Measurements from ENCODE around the gene DHTKD1. TPM values are rescaled to one million over a fixed set of nuclear protein-coding genes. Genes with fewer than 3 reads are reported as not detected.

Gene DHTKD1
- total RNA-seq, 1 donor from 2014 or later, result 39.6 TPM

DNA sequence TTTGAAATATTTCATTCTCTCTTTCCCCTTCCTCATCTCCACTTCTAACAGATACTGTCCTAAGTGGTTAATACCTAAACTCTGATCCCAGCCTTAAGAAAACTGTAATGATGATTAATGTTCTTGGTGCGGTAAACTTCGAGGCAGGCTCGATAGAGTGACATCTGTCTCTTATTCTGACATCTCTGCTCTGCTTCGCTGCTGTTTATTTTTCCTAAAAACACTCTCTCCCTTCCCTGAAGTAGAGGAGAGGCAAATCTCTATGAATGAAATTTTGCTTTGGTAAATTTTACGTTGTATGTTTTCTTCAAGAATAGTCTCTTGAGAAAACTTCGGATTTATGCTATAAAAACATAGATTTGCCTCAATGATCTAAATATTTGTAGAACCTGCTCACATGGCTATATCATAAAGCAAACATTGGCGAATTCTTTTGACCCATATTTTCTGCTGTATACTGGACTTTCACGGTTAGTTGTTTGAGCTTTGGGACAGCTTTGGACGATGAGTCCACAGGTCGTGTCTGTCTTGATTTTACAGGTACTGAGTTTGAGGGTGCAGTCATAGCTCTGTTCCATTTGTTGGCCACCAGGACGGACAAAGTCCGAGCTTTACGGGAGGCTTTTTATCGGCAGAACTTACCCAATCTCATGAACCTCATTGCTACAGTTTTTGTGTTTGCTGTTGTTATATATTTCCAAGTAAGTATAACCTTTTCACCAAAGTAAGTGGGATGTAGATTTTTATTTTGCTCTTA, 87.8 kb downstream of the DHTKD1 start:
- Mint-ChIP-seq H3K27me3 (ENCODE audit: unreplicated experiment) (peaks cover 3% of the 10 kb centered on the region), H3K36me3 (ENCODE audit: unreplicated experiment) (no peaks in the 10 kb centered on the region), H3K4me3 (ENCODE audit: unreplicated experiment) (no peak overlapping the region), H3K27ac (ENCODE audit: unreplicated experiment) (no peak overlapping the region), H3K9me3 (ENCODE audit: unreplicated experiment) (no peaks in the 10 kb centered on the region), H3K4me1 (ENCODE audit: low read depth, unreplicated experiment) (no peaks in the 10 kb centered on the region)
- DNase-seq, result no peak
- TF ChIP-seq, protein P1, sequence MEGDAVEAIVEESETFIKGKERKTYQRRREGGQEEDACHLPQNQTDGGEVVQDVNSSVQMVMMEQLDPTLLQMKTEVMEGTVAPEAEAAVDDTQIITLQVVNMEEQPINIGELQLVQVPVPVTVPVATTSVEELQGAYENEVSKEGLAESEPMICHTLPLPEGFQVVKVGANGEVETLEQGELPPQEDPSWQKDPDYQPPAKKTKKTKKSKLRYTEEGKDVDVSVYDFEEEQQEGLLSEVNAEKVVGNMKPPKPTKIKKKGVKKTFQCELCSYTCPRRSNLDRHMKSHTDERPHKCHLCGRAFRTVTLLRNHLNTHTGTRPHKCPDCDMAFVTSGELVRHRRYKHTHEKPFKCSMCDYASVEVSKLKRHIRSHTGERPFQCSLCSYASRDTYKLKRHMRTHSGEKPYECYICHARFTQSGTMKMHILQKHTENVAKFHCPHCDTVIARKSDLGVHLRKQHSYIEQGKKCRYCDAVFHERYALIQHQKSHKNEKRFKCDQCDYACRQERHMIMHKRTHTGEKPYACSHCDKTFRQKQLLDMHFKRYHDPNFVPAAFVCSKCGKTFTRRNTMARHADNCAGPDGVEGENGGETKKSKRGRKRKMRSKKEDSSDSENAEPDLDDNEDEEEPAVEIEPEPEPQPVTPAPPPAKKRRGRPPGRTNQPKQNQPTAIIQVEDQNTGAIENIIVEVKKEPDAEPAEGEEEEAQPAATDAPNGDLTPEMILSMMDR (IDR thresholded peaks at IDR 0.05; ENCODE audit: partially characterized antibody, unreplicated experiment), result no peak

- no peak overlapping the region for H3K4me3 Mint-ChIP-seq (ENCODE audit: unreplicated experiment)
- H3K9me3 Mint-ChIP-seq (ENCODE audit: unreplicated experiment), result no peaks in the 10 kb centered on the region
- TF ChIP-seq, protein P1 (IDR thresholded peaks at IDR 0.05; ENCODE audit: partially characterized antibody, unreplicated experiment), result no peak
- no peak overlapping the region for H3K27ac Mint-ChIP-seq (ENCODE audit: unreplicated experiment)
- H3K36me3 Mint-ChIP-seq (ENCODE audit: unreplicated experiment), result no peaks in the 10 kb centered on the region
- no peak for DNase-seq
- peaks cover under 1% of the 10 kb centered on the region for H3K27me3 Mint-ChIP-seq (ENCODE audit: unreplicated experiment)
- H3K4me1 Mint-ChIP-seq (ENCODE audit: low read depth, unreplicated experiment), result no peaks in the 10 kb centered on the region
Measured at GRCh38 chr10:12158111-12158510, 89.4 kb downstream of the DHTKD1 start.

GRCh38 chr10:12160664-12161063, 91.9 kb downstream of the DHTKD1 start:
- H3K27ac Mint-ChIP-seq (ENCODE audit: unreplicated experiment), result no peak overlapping the region

DNA sequence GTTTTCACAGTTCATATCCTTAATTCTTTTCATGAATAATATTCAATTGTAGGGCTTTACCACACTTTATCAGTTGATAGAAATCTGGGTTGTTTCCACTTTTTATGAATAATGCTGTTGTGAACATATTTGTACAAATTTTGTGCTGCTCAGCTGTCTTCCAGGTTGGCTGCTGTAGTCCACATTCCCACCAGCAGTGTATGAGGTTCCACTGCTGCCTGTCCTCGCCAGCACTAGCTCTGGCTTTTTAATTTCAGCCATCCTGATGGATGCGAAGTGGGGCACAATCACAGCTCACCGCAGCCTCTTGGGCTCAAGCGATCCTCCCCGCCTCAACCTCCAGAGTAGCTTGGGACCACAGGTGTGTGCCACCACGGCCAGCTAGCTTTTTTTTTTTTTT, 94.2 kb downstream of the DHTKD1 start:
- Mint-ChIP-seq H3K27ac (ENCODE audit: unreplicated experiment) (no peak overlapping the region), H3K27me3 (ENCODE audit: unreplicated experiment) (no peaks in the 10 kb centered on the region), H3K9me3 (ENCODE audit: unreplicated experiment) (no peaks in the 10 kb centered on the region), H3K4me3 (ENCODE audit: unreplicated experiment) (no peak overlapping the region), H3K36me3 (ENCODE audit: unreplicated experiment) (no peaks in the 10 kb centered on the region), H3K4me1 (ENCODE audit: low read depth, unreplicated experiment) (no peaks in the 10 kb centered on the region)
- TF ChIP-seq, protein P1 (IDR thresholded peaks at IDR 0.05; ENCODE audit: partially characterized antibody, unreplicated experiment), result no peak
- no peak for DNase-seq

More at GRCh38 chr10:12160664-12161063, 91.9 kb downstream of the DHTKD1 start:
- Mint-ChIP-seq H3K36me3 (ENCODE audit: unreplicated experiment) (no peaks in the 10 kb centered on the region), H3K4me1 (ENCODE audit: low read depth, unreplicated experiment) (no peaks in the 10 kb centered on the region), H3K4me3 (ENCODE audit: unreplicated experiment) (no peak overlapping the region), H3K9me3 (ENCODE audit: unreplicated experiment) (no peaks in the 10 kb centered on the region), H3K27me3 (ENCODE audit: unreplicated experiment) (no peaks in the 10 kb centered on the region)
- TF ChIP-seq, protein P1 (IDR thresholded peaks at IDR 0.05; ENCODE audit: partially characterized antibody, unreplicated experiment), result no peak
- no peak for DNase-seq

DNA sequence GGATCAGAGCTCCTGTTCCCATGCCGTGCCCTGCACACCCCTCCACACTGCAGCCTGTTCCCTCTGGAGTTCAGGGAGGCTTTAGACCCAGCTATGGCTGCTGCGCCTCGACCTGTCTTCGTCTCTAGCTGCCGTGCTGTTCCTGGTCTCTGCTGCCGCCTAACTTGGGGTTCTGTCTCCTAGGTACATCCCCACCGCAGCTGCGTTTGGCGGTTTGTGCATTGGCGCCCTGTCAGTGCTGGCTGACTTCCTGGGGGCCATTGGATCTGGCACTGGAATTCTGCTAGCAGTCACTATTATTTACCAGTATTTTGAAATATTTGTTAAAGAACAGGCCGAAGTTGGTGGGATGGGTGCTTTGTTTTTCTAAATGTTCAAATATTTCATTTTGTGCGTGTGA, 95.3 kb downstream of the DHTKD1 start:
- Mint-ChIP-seq H3K27ac (ENCODE audit: unreplicated experiment) (no peak overlapping the region), H3K4me1 (ENCODE audit: low read depth, unreplicated experiment) (no peaks in the 10 kb centered on the region), H3K36me3 (ENCODE audit: unreplicated experiment) (no peaks in the 10 kb centered on the region), H3K4me3 (ENCODE audit: unreplicated experiment) (no peak overlapping the region), H3K9me3 (ENCODE audit: unreplicated experiment) (no peaks in the 10 kb centered on the region), H3K27me3 (ENCODE audit: unreplicated experiment) (no peaks in the 10 kb centered on the region)
- no peak for DNase-seq
- TF ChIP-seq, protein P1 (IDR thresholded peaks at IDR 0.05; ENCODE audit: partially characterized antibody, unreplicated experiment), result no peak
